HepG2 (cell line): ENCODE results near the gene MEF2B. TPM values are rescaled to one million over a fixed set of nuclear protein-coding genes. Genes with fewer than 3 reads are reported as not detected.
A peak's percentile ranks its signal among the peaks of the same experiment; 100 is the strongest.

Experiments used
- IKZF5 ChIP-seq: IDR thresholded peaks from 2 replicates; pipeline ENCODE4 v1.6.1; 2018; ENCODE audit warnings: missing genetic modification reagents, mild to moderate bottlenecking, missing compliant biosample characterization
- JUND ChIP-seq: sonication (generic); formaldehyde crosslinking; IDR thresholded peaks from 2 replicates; pipeline ENCODE4 v1.8.0; 2022; ENCODE audit warnings: mild to moderate bottlenecking, missing genetic modification reagents
- KAT7 ChIP-seq: IDR thresholded peaks from 2 replicates; pipeline ENCODE4 v1.6.1; 2018; ENCODE audit warnings: borderline replicate concordance, missing compliant biosample characterization
- KIAA2018 ChIP-seq: sonication (generic); formaldehyde crosslinking; IDR thresholded peaks from 2 replicates; pipeline ENCODE4 v1.5.0; 2020; ENCODE audit warnings: mild to moderate bottlenecking, missing genetic modification reagents, borderline replicate concordance
- MAF1 ChIP-seq: sonication (generic); formaldehyde crosslinking; IDR thresholded peaks from 2 replicates; pipeline ENCODE4 v1.5.0; 2020; ENCODE audit warnings: missing genetic modification reagents, borderline replicate concordance
- NONO ChIP-seq, 2 experiments: fragments of 450-650 bp in 1 of 2; sonication (generic) in 1 of 2; formaldehyde crosslinking in 1 of 2; IDR thresholded peaks in 1 of 2; conservative IDR thresholded peaks in 1 of 2; 2 replicates each; pipeline versions ENCODE4 v1.6.1 to v1.8.0; 2017 to 2022; ENCODE audit warnings: mild to moderate bottlenecking in 1 of 2, missing genetic modification reagents in 1 of 2, moderate library complexity in 1 of 2
- NR2F6 ChIP-seq, 2 experiments: IDR thresholded peaks; 2 replicates each; pipeline ENCODE4 v1.6.1; 2016; ENCODE audit warnings: antibody characterized with exemption in 1 of 2, mild to moderate bottlenecking in 1 of 2
- POLR2A ChIP-seq, 2 experiments: IDR thresholded peaks; 2 replicates each; pipeline ENCODE4 v1.6.1; 2011; ENCODE audit warnings: low read depth in 2 of 2, low read length in 2 of 2, mild to moderate bottlenecking in 1 of 2, moderate library complexity in 1 of 2; ENCODE audit not compliant: insufficient read depth in 1 of 2
- POLR2AphosphoS5 ChIP-seq: IDR thresholded peaks from 2 replicates; pipeline ENCODE4 v1.6.1; 2012; ENCODE audit warnings: low read depth, low read length
- TSC22D2 ChIP-seq: sonication (generic); formaldehyde crosslinking; IDR thresholded peaks from 2 replicates; pipeline ENCODE4 v1.5.1; 2020; ENCODE audit warnings: missing genetic modification reagents, mild to moderate bottlenecking, borderline replicate concordance
- YY1 ChIP-seq: IDR thresholded peaks from 2 replicates; pipeline ENCODE4 v1.6.1; 2011; ENCODE audit warnings: low read length, low read depth, moderate library complexity, mild to moderate bottlenecking; ENCODE audit not compliant: insufficient read depth, insufficient replicate concordance
- ZNF451 ChIP-seq: sonication (generic); formaldehyde crosslinking; IDR thresholded peaks from 2 replicates; pipeline ENCODE4 v1.5.0; 2020; ENCODE audit warnings: mild to moderate bottlenecking, missing genetic modification reagents
- ZNF513 ChIP-seq: sonication (generic); formaldehyde crosslinking; conservative IDR thresholded peaks from 2 replicates; pipeline ENCODE4 v1.5.0; 2020; ENCODE audit warnings: missing genetic modification reagents
- ZNF576 ChIP-seq: sonication (generic); formaldehyde crosslinking; IDR thresholded peaks from 2 replicates; pipeline ENCODE4 v1.4.0; 2020; ENCODE audit warnings: mild to moderate bottlenecking, missing genetic modification reagents
- ZNF674 ChIP-seq: sonication (generic); formaldehyde crosslinking; IDR thresholded peaks from 2 replicates; pipeline ENCODE4 v1.5.0; 2020; ENCODE audit warnings: low read depth, mild to moderate bottlenecking, missing genetic modification reagents
- ZNF816 ChIP-seq: sonication (generic); formaldehyde crosslinking; IDR thresholded peaks from 2 replicates; pipeline ENCODE4 v1.8.0; 2022; ENCODE audit warnings: missing genetic modification reagents, mild to moderate bottlenecking, borderline replicate concordance
- ZNF878 ChIP-seq: sonication (generic); formaldehyde crosslinking; IDR thresholded peaks from 2 replicates; pipeline ENCODE4 v1.8.1; 2023; ENCODE audit warnings: mild to moderate bottlenecking, missing genetic modification reagents, moderate library complexity
- polyA plus RNA-seq, 8 experiments: library from polyadenylated mRNA; depleted of rRNA in 3 of 8; stranded (reverse) in 7 of 8; unstranded in 1 of 8; fragments of >200 nt; fragmentation: Illumina TruSeq in 4 of 8; extraction: Trizol in 4 of 8; gene quantifications; 2 replicates each; pipeline versions ENCODE4 v1.2.1 to v1.2.3, GENCODE V29; 2011 to 2016; ENCODE audit warnings: low read depth in 4 of 8, missing spikeins in 1 of 8, mixed read lengths in 1 of 8; ENCODE audit not compliant: insufficient read depth in 1 of 8
- total RNA-seq, 5 experiments: library from RNA; depleted of rRNA; stranded (reverse); fragments of >200 nt; fragmentation: Illumina TruSeq; extraction: Trizol; gene quantifications; 2 replicates each; pipeline ENCODE4 v1.2.3, GENCODE V29; 2016; ENCODE audit warnings: low read depth in 1 of 5

The MEF2B gene
- total and polyA plus RNA-seq, 2 of the 13 experiments (the other 11 are each of a cell fraction or from before 2014, with no cell fraction given) = 1.2 to 1.7 TPM

GRCh38 chr19:19098703-19099632, 71.1 kb downstream of the MEF2B start (continued):
- TF ChIP-seq POLR2AphosphoS5 (peak; percentile 66), POLR2A (IDR thresholded peaks at IDR 0.05; ENCODE audit: insufficient read depth in 1 of 2, low read depth in 2 of 2, low read length in 2 of 2) (peak; percentile 56 to 87), NONO (IDR thresholded peaks at IDR 0.05) (no peak), NONO (CRISPR knock-in tag; conservative IDR thresholded peaks at IDR 0.05) (peak; percentile 63), ZNF513 (CRISPR knock-in tag) (no peak), JUND (CRISPR knock-in tag) (no peak), ZNF576 (CRISPR knock-in tag) (no peak), TSC22D2 (CRISPR knock-in tag) (no peak), YY1 (peak; percentile 60), ZNF451 (CRISPR knock-in tag) (0 out of 2 replicates have a peak, but pooled peaks have one; percentile 21), MAF1 (CRISPR knock-in tag) (no peak), KIAA2018 (CRISPR knock-in tag) (no peak), ZNF816 (CRISPR knock-in tag) (no peak), ZNF674 (CRISPR knock-in tag) (no peak), ZNF878 (no peak), IKZF5 (CRISPR knock-in tag) (peak; percentile 80), KAT7 (CRISPR knock-in tag) (peak; percentile 67), NR2F6 (IDR thresholded peaks at IDR 0.05) (peak; percentile 50; the same call in 1 of the 2 replicates), NR2F6 (CRISPR knock-in tag; IDR thresholded peaks at IDR 0.05) (peak; percentile 76)
